Measurements from ENCODE around the gene NPHP3.

NPHP3 gene

DNA sequence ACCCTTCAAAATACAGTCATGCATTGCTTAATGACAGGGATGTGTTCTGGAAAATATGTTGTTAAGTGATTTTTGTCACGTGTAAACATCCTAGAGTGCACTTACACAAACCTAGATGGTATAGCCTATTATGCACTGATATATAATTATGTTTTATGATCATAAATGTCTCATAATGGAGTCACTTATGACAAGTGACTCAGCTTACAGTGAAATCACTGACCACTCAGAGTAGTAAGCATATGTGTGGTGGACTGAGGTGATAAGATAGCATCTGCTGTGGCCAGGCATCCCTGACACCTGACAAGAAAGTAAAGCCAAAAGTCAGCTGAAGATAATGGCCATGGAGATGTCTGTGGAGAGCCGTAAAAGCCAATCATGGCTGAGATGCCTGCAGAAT, 68.0 kb downstream of the NPHP3 start:
- TF ChIP-seq CREB1 (IDR thresholded peaks at IDR 0.05; ENCODE audit: low read depth) (no peak), EP300 (IDR thresholded peaks at IDR 0.05; ENCODE audit: borderline replicate concordance) (no peak), RAD21 (IDR thresholded peaks at IDR 0.05; ENCODE audit: low read depth) (no peak)
- TF ChIP-seq, protein P1, sequence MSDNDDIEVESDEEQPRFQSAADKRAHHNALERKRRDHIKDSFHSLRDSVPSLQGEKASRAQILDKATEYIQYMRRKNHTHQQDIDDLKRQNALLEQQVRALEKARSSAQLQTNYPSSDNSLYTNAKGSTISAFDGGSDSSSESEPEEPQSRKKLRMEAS (IDR thresholded peaks at IDR 0.05), result no peak
- TF ChIP-seq, protein P2, sequence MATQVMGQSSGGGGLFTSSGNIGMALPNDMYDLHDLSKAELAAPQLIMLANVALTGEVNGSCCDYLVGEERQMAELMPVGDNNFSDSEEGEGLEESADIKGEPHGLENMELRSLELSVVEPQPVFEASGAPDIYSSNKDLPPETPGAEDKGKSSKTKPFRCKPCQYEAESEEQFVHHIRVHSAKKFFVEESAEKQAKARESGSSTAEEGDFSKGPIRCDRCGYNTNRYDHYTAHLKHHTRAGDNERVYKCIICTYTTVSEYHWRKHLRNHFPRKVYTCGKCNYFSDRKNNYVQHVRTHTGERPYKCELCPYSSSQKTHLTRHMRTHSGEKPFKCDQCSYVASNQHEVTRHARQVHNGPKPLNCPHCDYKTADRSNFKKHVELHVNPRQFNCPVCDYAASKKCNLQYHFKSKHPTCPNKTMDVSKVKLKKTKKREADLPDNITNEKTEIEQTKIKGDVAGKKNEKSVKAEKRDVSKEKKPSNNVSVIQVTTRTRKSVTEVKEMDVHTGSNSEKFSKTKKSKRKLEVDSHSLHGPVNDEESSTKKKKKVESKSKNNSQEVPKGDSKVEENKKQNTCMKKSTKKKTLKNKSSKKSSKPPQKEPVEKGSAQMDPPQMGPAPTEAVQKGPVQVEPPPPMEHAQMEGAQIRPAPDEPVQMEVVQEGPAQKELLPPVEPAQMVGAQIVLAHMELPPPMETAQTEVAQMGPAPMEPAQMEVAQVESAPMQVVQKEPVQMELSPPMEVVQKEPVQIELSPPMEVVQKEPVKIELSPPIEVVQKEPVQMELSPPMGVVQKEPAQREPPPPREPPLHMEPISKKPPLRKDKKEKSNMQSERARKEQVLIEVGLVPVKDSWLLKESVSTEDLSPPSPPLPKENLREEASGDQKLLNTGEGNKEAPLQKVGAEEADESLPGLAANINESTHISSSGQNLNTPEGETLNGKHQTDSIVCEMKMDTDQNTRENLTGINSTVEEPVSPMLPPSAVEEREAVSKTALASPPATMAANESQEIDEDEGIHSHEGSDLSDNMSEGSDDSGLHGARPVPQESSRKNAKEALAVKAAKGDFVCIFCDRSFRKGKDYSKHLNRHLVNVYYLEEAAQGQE (IDR thresholded peaks at IDR 0.05; ENCODE audit: low read depth), result no peak

DNA sequence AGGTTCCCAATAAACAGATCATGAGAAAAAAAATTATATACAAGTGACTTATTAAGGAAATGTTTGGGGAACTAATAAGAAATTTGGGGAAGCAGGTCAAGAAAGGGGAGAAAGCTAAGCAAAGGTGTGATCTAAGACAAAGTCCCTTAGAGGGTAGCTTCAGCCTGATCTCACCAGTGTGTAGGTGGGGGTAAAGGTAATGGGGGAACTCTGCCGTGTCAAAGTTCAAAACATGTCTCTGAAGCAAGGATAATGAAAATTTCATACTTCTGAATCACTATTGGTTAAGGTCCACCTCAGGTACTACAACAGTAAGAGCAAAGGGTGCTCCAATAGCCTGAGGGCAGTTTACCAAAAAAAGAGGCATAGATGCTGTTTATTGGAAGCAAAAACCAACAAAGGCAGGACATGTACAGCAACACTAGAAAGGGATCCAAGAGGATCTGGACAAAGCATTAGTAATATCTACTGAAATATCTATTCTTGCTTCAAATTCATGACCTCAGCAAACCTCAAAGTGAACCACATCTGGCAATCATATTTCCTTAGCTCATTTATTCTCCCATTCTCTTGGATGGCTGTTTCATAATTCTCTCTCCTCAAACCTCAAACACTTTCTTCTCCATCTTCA, 69.5 kb downstream of the NPHP3 start:
- TF ChIP-seq FOXM1 (IDR thresholded peaks at IDR 0.05; ENCODE audit: borderline replicate concordance, low read depth) (no peak), EP300 (IDR thresholded peaks at IDR 0.05; ENCODE audit: borderline replicate concordance) (no peak), TCF12 (IDR thresholded peaks at IDR 0.05; ENCODE audit: low read depth) (no peak), CREB1 (IDR thresholded peaks at IDR 0.05; ENCODE audit: low read depth) (no peak)

DNA sequence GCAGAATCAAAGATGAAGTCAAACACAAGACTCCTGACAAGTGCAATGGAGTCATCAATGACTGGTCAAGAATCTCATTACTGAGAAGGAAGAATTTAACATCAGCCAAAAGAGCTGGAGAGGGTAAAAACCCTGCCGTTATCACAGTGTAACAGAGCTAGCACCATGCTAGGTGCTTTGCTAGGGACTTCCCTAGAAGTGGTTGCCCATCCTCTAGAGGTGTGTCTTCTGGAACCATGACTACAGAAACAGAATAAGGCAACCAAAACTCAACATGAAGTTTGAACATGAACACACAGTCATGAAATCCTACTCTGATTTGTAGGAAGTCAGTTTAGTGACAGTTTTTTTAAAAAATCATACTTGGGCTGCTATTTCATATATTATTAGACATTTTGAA, 72.1 kb downstream of the NPHP3 start:
- TF ChIP-seq, protein P3, sequence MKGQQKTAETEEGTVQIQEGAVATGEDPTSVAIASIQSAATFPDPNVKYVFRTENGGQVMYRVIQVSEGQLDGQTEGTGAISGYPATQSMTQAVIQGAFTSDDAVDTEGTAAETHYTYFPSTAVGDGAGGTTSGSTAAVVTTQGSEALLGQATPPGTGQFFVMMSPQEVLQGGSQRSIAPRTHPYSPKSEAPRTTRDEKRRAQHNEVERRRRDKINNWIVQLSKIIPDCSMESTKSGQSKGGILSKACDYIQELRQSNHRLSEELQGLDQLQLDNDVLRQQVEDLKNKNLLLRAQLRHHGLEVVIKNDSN (IDR thresholded peaks at IDR 0.05), result no peak
- TF ChIP-seq NFIC (IDR thresholded peaks at IDR 0.05), result no peak
- TF ChIP-seq, protein P1 (IDR thresholded peaks at IDR 0.05), result no peak
- no peak for TF ChIP-seq TAF1 (IDR thresholded peaks at IDR 0.05; ENCODE audit: low read depth)
- no peak for TF ChIP-seq TCF12 (IDR thresholded peaks at IDR 0.05; ENCODE audit: low read depth)
- no peak for TF ChIP-seq TEAD4 (IDR thresholded peaks at IDR 0.05)
- TF ChIP-seq EP300 (IDR thresholded peaks at IDR 0.05; ENCODE audit: borderline replicate concordance), result no peak
- no peak for TF ChIP-seq YY1 (IDR thresholded peaks at IDR 0.05; ENCODE audit: low read depth)
- no peak for TF ChIP-seq EGR1 (IDR thresholded peaks at IDR 0.05)
- no peak for TF ChIP-seq FOXM1 (IDR thresholded peaks at IDR 0.05; ENCODE audit: borderline replicate concordance, low read depth)
- no peak for TF ChIP-seq ZBTB7A (IDR thresholded peaks at IDR 0.05; ENCODE audit: low read depth)
- no peak for TF ChIP-seq RAD21 (IDR thresholded peaks at IDR 0.05; ENCODE audit: low read depth)
- no peak for TF ChIP-seq CEBPB (IDR thresholded peaks at IDR 0.05)
- no peak for TF ChIP-seq CREB1 (IDR thresholded peaks at IDR 0.05; ENCODE audit: low read depth)
- TF ChIP-seq, protein P2 (IDR thresholded peaks at IDR 0.05; ENCODE audit: low read depth), result no peak

DNA sequence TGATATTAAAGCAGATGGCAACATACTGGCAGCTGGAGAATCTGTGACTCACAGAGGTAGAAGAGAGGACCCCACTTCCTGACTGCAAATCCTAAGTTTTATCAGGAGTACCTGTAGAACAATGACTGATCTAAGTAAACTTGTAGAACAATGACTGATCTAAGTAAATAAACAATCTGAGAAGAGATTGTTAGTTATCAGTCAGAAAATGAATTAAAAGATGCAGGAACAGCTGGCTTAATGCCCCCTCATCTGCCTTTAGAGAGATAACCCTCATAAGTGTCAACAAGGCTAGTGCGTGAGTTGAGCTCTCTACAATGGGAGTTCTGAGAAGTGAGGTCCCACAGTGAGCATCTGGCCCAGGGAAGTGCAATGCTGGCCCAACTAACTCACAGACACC, 77.2 kb downstream of the NPHP3 start:
- TF ChIP-seq EP300 (IDR thresholded peaks at IDR 0.05; ENCODE audit: borderline replicate concordance) (no peak), EGR1 (IDR thresholded peaks at IDR 0.05) (no peak), TEAD4 (IDR thresholded peaks at IDR 0.05) (no peak), CEBPB (IDR thresholded peaks at IDR 0.05) (no peak), TAF1 (IDR thresholded peaks at IDR 0.05; ENCODE audit: low read depth) (no peak), NFIC (IDR thresholded peaks at IDR 0.05) (no peak), TCF12 (IDR thresholded peaks at IDR 0.05; ENCODE audit: low read depth) (no peak), ZBTB7A (IDR thresholded peaks at IDR 0.05; ENCODE audit: low read depth) (no peak), YY1 (IDR thresholded peaks at IDR 0.05; ENCODE audit: low read depth) (no peak), FOXM1 (IDR thresholded peaks at IDR 0.05; ENCODE audit: borderline replicate concordance, low read depth) (no peak), RAD21 (IDR thresholded peaks at IDR 0.05; ENCODE audit: low read depth) (no peak), CREB1 (IDR thresholded peaks at IDR 0.05; ENCODE audit: low read depth) (no peak)
- TF ChIP-seq, protein P3 (IDR thresholded peaks at IDR 0.05), result no peak
- TF ChIP-seq, protein P1 (IDR thresholded peaks at IDR 0.05), result no peak
- TF ChIP-seq, protein P2 (IDR thresholded peaks at IDR 0.05; ENCODE audit: low read depth), result no peak
